ENCODE measurements around the gene ITFG2.
A peak's percentile ranks its signal among the peaks of the same experiment; 100 is the strongest.

ITFG2 gene

GRCh38 chr12:2773199-2773875 lies 39.1 kb upstream of the ITFG2 start:
- no peak overlapping the region for H2AFZ ChIP-seq (ENCODE audit: low read depth, low read length)
- H2BK120ac ChIP-seq (ENCODE audit: low read depth, low read length) = no peak overlapping the region
- H2AK5ac ChIP-seq (ENCODE audit: low read length, severe bottlenecking) = no peak overlapping the region
- no peak overlapping the region for H3K18ac ChIP-seq (ENCODE audit: low read depth in 1 of 2, low read length in 2 of 2)
- no peak for DNase-seq
- no peak overlapping the region for H4K91ac ChIP-seq (ENCODE audit: low read length)
- H4K8ac ChIP-seq (ENCODE audit: low read length) = no peak overlapping the region
- no peaks in the 10 kb centered on the region for H3K4me1 ChIP-seq (ENCODE audit: control insufficient read depth, insufficient read depth, low read depth, low read length)
- H3K4ac ChIP-seq (ENCODE audit: low read depth in 1 of 2, low read length in 2 of 2) = no peak overlapping the region
- no peak overlapping the region for H2BK5ac ChIP-seq (ENCODE audit: low read depth, low read length, poor library complexity, severe bottlenecking)
- no peak overlapping the region for H2BK15ac ChIP-seq (ENCODE audit: low read depth, poor library complexity, severe bottlenecking)
- no peak overlapping the region for H3K14ac ChIP-seq (ENCODE audit: low read length in 2 of 2)
- no peak overlapping the region for H2BK12ac ChIP-seq (ENCODE audit: low read length in 2 of 2)
- peaks cover 38 to 61% of the 10 kb centered on the region in 2 experiments for H3K27me3 ChIP-seq (ENCODE audit: control insufficient read depth in 1 of 2, insufficient read depth in 1 of 2, low read length in 2 of 2)
- no peak overlapping the region for H3K27ac ChIP-seq (ENCODE audit: low read length, poor library complexity, severe bottlenecking)
- peak overlapping the region in 1 of 2 experiments; percentile 20 for H3K4me3 ChIP-seq (ENCODE audit: insufficient read depth in 1 of 2, low read depth in 1 of 2, low read length in 2 of 2)
- H3K4me2 ChIP-seq (ENCODE audit: low read length, poor library complexity, severe bottlenecking) = no peak overlapping the region
- H3K36me3 ChIP-seq (ENCODE audit: control insufficient read depth in 1 of 2, insufficient read depth in 2 of 2, low read depth in 1 of 2, low read length in 2 of 2) = no peaks in the 10 kb centered on the region
- WGBS = 84% methylated on average over 19 of the region's 19 CpGs
- no peak overlapping the region for H3K9ac ChIP-seq (ENCODE audit: low read length)
- H3K23ac ChIP-seq (ENCODE audit: low read length in 2 of 2) = no peak overlapping the region
- H3K9me3 ChIP-seq (ENCODE audit: control insufficient read depth, low read length) = no peaks in the 10 kb centered on the region
- no peaks in the 10 kb centered on the region for H3K79me1 ChIP-seq (replicated peaks; ENCODE audit: low read length, poor library complexity, severe bottlenecking)

GRCh38 chr12:2775431-2775830 lies 37.0 kb upstream of the ITFG2 start:
- H3K27me3 ChIP-seq (ENCODE audit: control insufficient read depth in 1 of 2, insufficient read depth in 1 of 2, low read length in 2 of 2) = peaks cover 43 to 66% of the 10 kb centered on the region in 2 experiments
- H2BK120ac ChIP-seq (ENCODE audit: low read depth, low read length) = no peak overlapping the region
- no peak overlapping the region for H3K27ac ChIP-seq (ENCODE audit: low read length, poor library complexity, severe bottlenecking)
- no peak overlapping the region for H2BK15ac ChIP-seq (ENCODE audit: low read depth, poor library complexity, severe bottlenecking)
- no peaks in the 10 kb centered on the region for H3K36me3 ChIP-seq (ENCODE audit: control insufficient read depth in 1 of 2, insufficient read depth in 2 of 2, low read depth in 1 of 2, low read length in 2 of 2)
- H3K4me3 ChIP-seq (ENCODE audit: insufficient read depth in 1 of 2, low read depth in 1 of 2, low read length in 2 of 2) = no peak overlapping the region
- H3K79me1 ChIP-seq (replicated peaks; ENCODE audit: low read length, poor library complexity, severe bottlenecking) = no peaks in the 10 kb centered on the region
- H2AFZ ChIP-seq (ENCODE audit: low read depth, low read length) = no peak overlapping the region
- no peak overlapping the region for H3K4ac ChIP-seq (ENCODE audit: low read depth in 1 of 2, low read length in 2 of 2)
- H4K8ac ChIP-seq (ENCODE audit: low read length) = no peak overlapping the region
- DNase-seq = no peak
- no peak overlapping the region for H3K9ac ChIP-seq (ENCODE audit: low read length)
- H3K4me1 ChIP-seq (ENCODE audit: control insufficient read depth, insufficient read depth, low read depth, low read length) = no peaks in the 10 kb centered on the region
- H4K91ac ChIP-seq (ENCODE audit: low read length) = no peak overlapping the region
- H3K4me2 ChIP-seq (ENCODE audit: low read length, poor library complexity, severe bottlenecking) = no peak overlapping the region
- H2BK5ac ChIP-seq (ENCODE audit: low read depth, low read length, poor library complexity, severe bottlenecking) = no peak overlapping the region
- no peak overlapping the region for H2AK5ac ChIP-seq (ENCODE audit: low read length, severe bottlenecking)
- no peak overlapping the region for H3K18ac ChIP-seq (ENCODE audit: low read depth in 1 of 2, low read length in 2 of 2)
- peak overlapping the region in 1 of 2 experiments; percentile 62 for H3K14ac ChIP-seq (ENCODE audit: low read length in 2 of 2)
- no peak overlapping the region for H3K23ac ChIP-seq (ENCODE audit: low read length in 2 of 2)
- no peaks in the 10 kb centered on the region for H3K9me3 ChIP-seq (ENCODE audit: control insufficient read depth, low read length)
- no peak overlapping the region for H2BK12ac ChIP-seq (ENCODE audit: low read length in 2 of 2)
- 78% methylated on average over 8 of the region's 8 CpGs for WGBS

- Histone ChIP-seq H3K14ac (ENCODE audit: low read length in 2 of 2) (no peak overlapping the region), H3K4ac (ENCODE audit: low read depth in 1 of 2, low read length in 2 of 2) (no peak overlapping the region), H2BK120ac (ENCODE audit: low read depth, low read length) (no peak overlapping the region), H3K79me1 (replicated peaks; ENCODE audit: low read length, poor library complexity, severe bottlenecking) (no peaks in the 10 kb centered on the region), H3K27me3 (ENCODE audit: control insufficient read depth in 1 of 2, insufficient read depth in 1 of 2, low read length in 2 of 2) (peaks cover 43 to 66% of the 10 kb centered on the region in 2 experiments), H3K36me3 (ENCODE audit: control insufficient read depth in 1 of 2, insufficient read depth in 2 of 2, low read depth in 1 of 2, low read length in 2 of 2) (no peaks in the 10 kb centered on the region), H2BK12ac (ENCODE audit: low read length in 2 of 2) (no peak overlapping the region), H3K4me2 (ENCODE audit: low read length, poor library complexity, severe bottlenecking) (no peak overlapping the region), H2BK15ac (ENCODE audit: low read depth, poor library complexity, severe bottlenecking) (no peak overlapping the region), H3K4me3 (ENCODE audit: insufficient read depth in 1 of 2, low read depth in 1 of 2, low read length in 2 of 2) (no peak overlapping the region), H2AK5ac (ENCODE audit: low read length, severe bottlenecking) (no peak overlapping the region), H3K27ac (ENCODE audit: low read length, poor library complexity, severe bottlenecking) (no peak overlapping the region), H3K9ac (ENCODE audit: low read length) (no peak overlapping the region), H3K18ac (ENCODE audit: low read depth in 1 of 2, low read length in 2 of 2) (no peak overlapping the region), H4K91ac (ENCODE audit: low read length) (no peak overlapping the region), H3K23ac (ENCODE audit: low read length in 2 of 2) (no peak overlapping the region), H2BK5ac (ENCODE audit: low read depth, low read length, poor library complexity, severe bottlenecking) (no peak overlapping the region), H2AFZ (ENCODE audit: low read depth, low read length) (no peak overlapping the region), H4K8ac (ENCODE audit: low read length) (no peak overlapping the region), H3K4me1 (ENCODE audit: control insufficient read depth, insufficient read depth, low read depth, low read length) (no peaks in the 10 kb centered on the region), H3K9me3 (ENCODE audit: control insufficient read depth, low read length) (no peaks in the 10 kb centered on the region)
- WGBS = 91% methylated on average over 20 of the region's 20 CpGs
- DNase-seq = no peak
Measured at GRCh38 chr12:2776129-2776806, 36.2 kb upstream of the ITFG2 start.

GRCh38 chr12:2779281-2779680 lies 33.2 kb upstream of the ITFG2 start:
- no peak overlapping the region for H3K4ac ChIP-seq (ENCODE audit: low read depth in 1 of 2, low read length in 2 of 2)
- no peak overlapping the region for H3K14ac ChIP-seq (ENCODE audit: low read length in 2 of 2)
- H2AK5ac ChIP-seq (ENCODE audit: low read length, severe bottlenecking) = no peak overlapping the region
- no peaks in the 10 kb centered on the region for H3K36me3 ChIP-seq (ENCODE audit: control insufficient read depth in 1 of 2, insufficient read depth in 2 of 2, low read depth in 1 of 2, low read length in 2 of 2)
- peaks cover 3% of the 10 kb centered on the region for H3K4me1 ChIP-seq (ENCODE audit: control insufficient read depth, insufficient read depth, low read depth, low read length)
- no peak overlapping the region for H3K18ac ChIP-seq (ENCODE audit: low read depth in 1 of 2, low read length in 2 of 2)
- no peak overlapping the region for H3K4me3 ChIP-seq (ENCODE audit: insufficient read depth in 1 of 2, low read depth in 1 of 2, low read length in 2 of 2)
- DNase-seq = no peak
- H4K8ac ChIP-seq (ENCODE audit: low read length) = no peak overlapping the region
- 76% methylated on average over 4 of the region's 4 CpGs for WGBS
- no peak overlapping the region for H2AFZ ChIP-seq (ENCODE audit: low read depth, low read length)
- peaks cover 32 to 67% of the 10 kb centered on the region in 2 experiments for H3K27me3 ChIP-seq (ENCODE audit: control insufficient read depth in 1 of 2, insufficient read depth in 1 of 2, low read length in 2 of 2)
- no peak overlapping the region for H2BK5ac ChIP-seq (ENCODE audit: low read depth, low read length, poor library complexity, severe bottlenecking)
- H3K9me3 ChIP-seq (ENCODE audit: control insufficient read depth, low read length) = no peaks in the 10 kb centered on the region
- H4K91ac ChIP-seq (ENCODE audit: low read length) = no peak overlapping the region
- no peak overlapping the region for H3K27ac ChIP-seq (ENCODE audit: low read length, poor library complexity, severe bottlenecking)
- no peak overlapping the region for H2BK12ac ChIP-seq (ENCODE audit: low read length in 2 of 2)
- no peak overlapping the region for H2BK15ac ChIP-seq (ENCODE audit: low read depth, poor library complexity, severe bottlenecking)
- H3K4me2 ChIP-seq (ENCODE audit: low read length, poor library complexity, severe bottlenecking) = no peak overlapping the region
- no peak overlapping the region for H3K23ac ChIP-seq (ENCODE audit: low read length in 2 of 2)
- no peak overlapping the region for H3K9ac ChIP-seq (ENCODE audit: low read length)
- no peaks in the 10 kb centered on the region for H3K79me1 ChIP-seq (replicated peaks; ENCODE audit: low read length, poor library complexity, severe bottlenecking)
- H2BK120ac ChIP-seq (ENCODE audit: low read depth, low read length) = no peak overlapping the region

Measured in mesenchymal stem cell (in vitro differentiated cells and primary cell).